ENCODE data around the gene GAK. TPM values are rescaled to one million over a fixed set of nuclear protein-coding genes. Genes with fewer than 3 reads are reported as not detected.

GAK gene
- total and polyA plus RNA-seq, 5 donors, result 35.5 to 45.6 (median 39.4) TPM

- no peaks in the 10 kb centered on the region for H3K27me3 ChIP-seq (ENCODE audit: control insufficient read depth, insufficient read depth)
- H3K4me1 ChIP-seq (ENCODE audit: control insufficient read depth, insufficient read depth, low read length), result no peaks in the 10 kb centered on the region
- H3K27ac ChIP-seq (ENCODE audit: low read length), result no peak overlapping the region
- DNase-seq (peak in 2 of 3 donors; percentile 59 to 68), ATAC-seq (no peak)
- no peaks in the 10 kb centered on the region for H3K9me3 ChIP-seq (ENCODE audit: control insufficient read depth, low read length)
- intact Hi-C loops (cut with DNase I), result no loop called here
- no peak overlapping the region for H3K4me3 ChIP-seq (ENCODE audit: low read length)
- 92% methylated on average over 54 of the region's 54 CpGs for WGBS
Measured at GRCh38 chr4:962231-963208, 30.4 kb upstream of the GAK start.

GRCh38 chr4:961351-962230 lies 29.5 kb upstream of the GAK start:
- H3K27ac ChIP-seq (ENCODE audit: low read length), result no peak overlapping the region
- no peaks in the 10 kb centered on the region for H3K9me3 ChIP-seq (ENCODE audit: control insufficient read depth, low read length)
- no peak overlapping the region for H3K4me3 ChIP-seq (ENCODE audit: low read length)
- DNase-seq, result peak in 2 of 3 donors; percentile 56 to 61
- H3K4me1 ChIP-seq (ENCODE audit: control insufficient read depth, insufficient read depth, low read length), result no peaks in the 10 kb centered on the region
- H3K27me3 ChIP-seq (ENCODE audit: control insufficient read depth, insufficient read depth), result no peaks in the 10 kb centered on the region
- WGBS, result 92% methylated on average over 52 of the region's 52 CpGs
- intact Hi-C loops (cut with DNase I), result no loop called here
- ATAC-seq, result no peak

- DNase-seq (peak in 2 of 3 donors; percentile 49 to 58), ATAC-seq (no peak)
- Histone ChIP-seq H3K27ac (ENCODE audit: low read length) (no peak overlapping the region), H3K4me3 (ENCODE audit: low read length) (no peak overlapping the region), H3K27me3 (ENCODE audit: control insufficient read depth, insufficient read depth) (no peaks in the 10 kb centered on the region), H3K4me1 (ENCODE audit: control insufficient read depth, insufficient read depth, low read length) (no peaks in the 10 kb centered on the region), H3K9me3 (ENCODE audit: control insufficient read depth, low read length) (no peaks in the 10 kb centered on the region)
- intact Hi-C loops (cut with DNase I), result no loop called here
- 92% methylated on average over 35 of the region's 35 CpGs for WGBS
Measured at GRCh38 chr4:960636-961350, 28.7 kb upstream of the GAK start.

GRCh38 chr4:960140-960635 lies 28.1 kb upstream of the GAK start:
- no peak for ATAC-seq
- Histone ChIP-seq H3K4me3 (ENCODE audit: low read length) (no peak overlapping the region), H3K9me3 (ENCODE audit: control insufficient read depth, low read length) (no peaks in the 10 kb centered on the region), H3K27me3 (ENCODE audit: control insufficient read depth, insufficient read depth) (no peaks in the 10 kb centered on the region), H3K27ac (ENCODE audit: low read length) (no peak overlapping the region), H3K4me1 (ENCODE audit: control insufficient read depth, insufficient read depth, low read length) (no peaks in the 10 kb centered on the region)
- DNase-seq, result peak in 2 of 3 donors; percentile 52 to 56
- intact Hi-C loops (cut with DNase I), result no loop called here
- 86% methylated on average over 16 of the region's 16 CpGs for WGBS

- Histone ChIP-seq H3K27ac (ENCODE audit: low read length) (no peak overlapping the region), H3K4me3 (ENCODE audit: low read length) (no peak overlapping the region), H3K4me1 (ENCODE audit: control insufficient read depth, insufficient read depth, low read length) (no peaks in the 10 kb centered on the region), H3K9me3 (ENCODE audit: control insufficient read depth, low read length) (no peaks in the 10 kb centered on the region), H3K27me3 (ENCODE audit: control insufficient read depth, insufficient read depth) (no peaks in the 10 kb centered on the region)
- DNase-seq, result peak in 2 of 3 donors; percentile 38 to 49
- 84% methylated on average over 24 of the region's 24 CpGs for WGBS
- intact Hi-C loops (cut with DNase I), result no loop called here
- ATAC-seq, result no peak
Measured at GRCh38 chr4:959338-960139, 27.4 kb upstream of the GAK start.

GRCh38 chr4:958696-959337 lies 26.7 kb upstream of the GAK start:
- H3K27me3 ChIP-seq (ENCODE audit: control insufficient read depth, insufficient read depth), result no peaks in the 10 kb centered on the region
- ATAC-seq, result no peak
- H3K4me3 ChIP-seq (ENCODE audit: low read length), result no peak overlapping the region
- intact Hi-C loops (cut with DNase I), result no loop called here
- DNase-seq, result peak in 2 of 3 donors; percentile 7 to 30
- no peaks in the 10 kb centered on the region for H3K4me1 ChIP-seq (ENCODE audit: control insufficient read depth, insufficient read depth, low read length)
- no peak overlapping the region for H3K27ac ChIP-seq (ENCODE audit: low read length)
- 81% methylated on average over 17 of the region's 17 CpGs for WGBS
- H3K9me3 ChIP-seq (ENCODE audit: control insufficient read depth, low read length), result no peaks in the 10 kb centered on the region

- Histone ChIP-seq H3K27me3 (ENCODE audit: control insufficient read depth, insufficient read depth) (no peaks in the 10 kb centered on the region), H3K4me3 (ENCODE audit: low read length) (no peak overlapping the region), H3K9me3 (ENCODE audit: control insufficient read depth, low read length) (no peaks in the 10 kb centered on the region), H3K27ac (ENCODE audit: low read length) (no peak overlapping the region), H3K4me1 (ENCODE audit: control insufficient read depth, insufficient read depth, low read length) (no peaks in the 10 kb centered on the region)
- intact Hi-C loops (cut with DNase I), result no loop called here
- DNase-seq (no peak), ATAC-seq (peak in 1 of 2 donors; percentile 9)
- WGBS, result 92% methylated on average over 17 of the region's 17 CpGs
Measured at GRCh38 chr4:958314-958665, 26.2 kb upstream of the GAK start.

- H3K27me3 ChIP-seq (ENCODE audit: control insufficient read depth, insufficient read depth), result no peaks in the 10 kb centered on the region
- intact Hi-C loops (cut with DNase I), result no loop called here
- WGBS, result 94% methylated on average over 45 of the region's 45 CpGs
Measured at GRCh38 chr4:957581-958313, 25.6 kb upstream of the GAK start.

GRCh38 chr4:957231-957580 lies 25.1 kb upstream of the GAK start:
- ATAC-seq, result no peak
- intact Hi-C loops (cut with DNase I), result no loop called here
- Histone ChIP-seq H3K27ac (ENCODE audit: low read length) (no peak overlapping the region), H3K4me1 (ENCODE audit: control insufficient read depth, insufficient read depth, low read length) (no peaks in the 10 kb centered on the region), H3K4me3 (ENCODE audit: low read length) (no peak overlapping the region), H3K9me3 (ENCODE audit: control insufficient read depth, low read length) (no peaks in the 10 kb centered on the region), H3K27me3 (ENCODE audit: control insufficient read depth, insufficient read depth) (no peaks in the 10 kb centered on the region)
- DNase-seq, result peak in 2 of 3 donors; percentile 11 to 26
- 75% methylated on average over 8 of the region's 8 CpGs for WGBS

More at GRCh38 chr4:957581-958313, 25.6 kb upstream of the GAK start:
- H3K4me1 ChIP-seq (ENCODE audit: control insufficient read depth, insufficient read depth, low read length), result no peaks in the 10 kb centered on the region
- H3K9me3 ChIP-seq (ENCODE audit: control insufficient read depth, low read length), result no peaks in the 10 kb centered on the region
- ATAC-seq (no peak), DNase-seq (peak; percentile 16 to 61 (median 53))
- H3K4me3 ChIP-seq (ENCODE audit: low read length), result no peak overlapping the region
- no peak overlapping the region for H3K27ac ChIP-seq (ENCODE audit: low read length)

Measured in right cardiac atrium (tissue), 5 donors.